H1 (cell line): ENCODE measurements around the gene CTIF. TPM values are rescaled to one million over a fixed set of nuclear protein-coding genes. Genes with fewer than 3 reads are reported as not detected.

Experiments used
- BACH1 ChIP-seq: IDR thresholded peaks from 2 replicates; pipeline ENCODE4 v1.6.1; 2012; ENCODE audit warnings: low read length, improper control_type of control experiment
- CHD2 ChIP-seq: IDR thresholded peaks from 2 replicates; pipeline ENCODE4 v1.6.1; 2012; ENCODE audit warnings: low read length, improper control_type of control experiment
- E2F6 ChIP-seq: IDR thresholded peaks from 2 replicates; pipeline ENCODE4 v1.6.1; 2012; ENCODE audit warnings: inconsistent platforms
- HDAC2 ChIP-seq, 2 experiments: fragments of 300-600 bp in 1 of 2; sonication (generic) in 1 of 2; IDR thresholded peaks; 2 replicates each; pipeline ENCODE4 v1.6.1; 2011 to 2012; ENCODE audit warnings: low read depth in 2 of 2, low read length in 2 of 2, mild to moderate bottlenecking in 2 of 2, moderate library complexity in 2 of 2, borderline replicate concordance in 1 of 2, inconsistent platforms in 1 of 2
- POLR2A ChIP-seq, 2 experiments: IDR thresholded peaks; 1 replicate in 1 of 2; 2 replicates in 1 of 2; pipeline ENCODE4 v1.6.1; 2011; ENCODE audit warnings: low read depth in 2 of 2, low read length in 2 of 2, mild to moderate bottlenecking in 2 of 2; ENCODE audit errors: control extremely low read depth in 1 of 2
- RBBP5 ChIP-seq: IDR thresholded peaks from 2 replicates; pipeline ENCODE4 v1.7.1; 2012; ENCODE audit warnings: low read depth, mild to moderate bottlenecking, inconsistent platforms, low read length, moderate library complexity, borderline replicate concordance
- RNF2 ChIP-seq: fragments of 200-900, 300-1000 bp; sonication (generic); IDR thresholded peaks from 2 replicates; pipeline ENCODE4 v1.7.1; 2016; ENCODE audit warnings: borderline replicate concordance, low read depth, mild to moderate bottlenecking, antibody characterized with exemption, low read length; ENCODE audit not compliant: poor library complexity, severe bottlenecking; ENCODE audit errors: missing control alignments
- SP4 ChIP-seq: IDR thresholded peaks from 2 replicates; pipeline ENCODE4 v1.6.1; 2012; ENCODE audit warnings: low read length, inconsistent platforms
- polyA plus RNA-seq, 7 experiments: library from polyadenylated mRNA; depleted of rRNA in 3 of 7; stranded (reverse) in 5 of 7; unstranded in 2 of 7; fragments of >200 nt in 5 of 7; fragments of 200-250 nt in 2 of 7; gene quantifications; 1 replicate in 5 of 7; 2 replicates in 1 of 7; 4 replicates in 1 of 7; pipeline versions ENCODE4 v1.2.1 to v1.2.3, GENCODE V29; 2011 to 2013; ENCODE audit warnings: missing spikeins in 2 of 7, mixed read lengths in 2 of 7
- total RNA-seq: library from RNA; stranded (reverse); fragmentation: NEBNext Ultra II Directional; extraction: Animal tissue kit (Norgen Biotek cat#: 25700); gene quantifications from 2 replicates; pipeline ENCODE4 v1.2.1, GENCODE V29; 2021

CTIF gene
- total and polyA plus RNA-seq, 2 of the 8 experiments (the other 6 are each of a cell fraction or from before 2014, with no cell fraction given), result 9.0 to 17.8 TPM

- TF ChIP-seq RNF2 (no peak), E2F6 (no peak), BACH1 (no peak), CHD2 (no peak), HDAC2 (IDR thresholded peaks at IDR 0.05; ENCODE audit: borderline replicate concordance in 1 of 2, low read depth in 2 of 2, low read length in 2 of 2) (no peak), SP4 (no peak), POLR2A (IDR thresholded peaks at IDR 0.05; ENCODE audit: control extremely low read depth in 1 of 2, low read depth in 2 of 2, low read length in 2 of 2) (no peak), RBBP5 (no peak)
These were observed 306.3 kb downstream of the CTIF start (continued) for GRCh38 chr18:48845174-48845573.
